ENCODE measurements around the gene C6orf89.
"Not testable (repeated sequence)": the region's sequence is repeated elsewhere in the genome, so short reads cannot be mapped to it uniquely, and the experiment has no call there.

Gene C6orf89

DNA sequence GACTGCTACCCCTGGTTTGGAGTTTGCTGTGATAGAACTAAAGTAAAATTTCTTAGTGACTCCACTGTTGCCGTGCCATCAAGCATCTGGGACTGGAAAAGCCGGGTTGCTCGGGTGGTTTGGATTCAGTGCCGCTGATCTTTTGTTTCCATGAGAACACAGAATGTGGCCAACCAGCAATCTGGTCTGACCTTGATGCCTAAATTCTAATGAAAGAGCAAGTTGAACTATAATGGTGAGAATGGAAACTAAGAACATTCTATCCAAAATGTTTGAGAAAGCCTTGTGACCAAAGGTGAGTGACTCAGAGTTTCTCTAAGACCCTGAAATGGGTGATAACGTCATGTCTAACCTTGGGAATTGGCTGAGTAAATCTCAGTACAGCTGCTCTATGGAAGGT, 58.9 kb downstream of the C6orf89 start:
- TF ChIP-seq, protein P1, sequence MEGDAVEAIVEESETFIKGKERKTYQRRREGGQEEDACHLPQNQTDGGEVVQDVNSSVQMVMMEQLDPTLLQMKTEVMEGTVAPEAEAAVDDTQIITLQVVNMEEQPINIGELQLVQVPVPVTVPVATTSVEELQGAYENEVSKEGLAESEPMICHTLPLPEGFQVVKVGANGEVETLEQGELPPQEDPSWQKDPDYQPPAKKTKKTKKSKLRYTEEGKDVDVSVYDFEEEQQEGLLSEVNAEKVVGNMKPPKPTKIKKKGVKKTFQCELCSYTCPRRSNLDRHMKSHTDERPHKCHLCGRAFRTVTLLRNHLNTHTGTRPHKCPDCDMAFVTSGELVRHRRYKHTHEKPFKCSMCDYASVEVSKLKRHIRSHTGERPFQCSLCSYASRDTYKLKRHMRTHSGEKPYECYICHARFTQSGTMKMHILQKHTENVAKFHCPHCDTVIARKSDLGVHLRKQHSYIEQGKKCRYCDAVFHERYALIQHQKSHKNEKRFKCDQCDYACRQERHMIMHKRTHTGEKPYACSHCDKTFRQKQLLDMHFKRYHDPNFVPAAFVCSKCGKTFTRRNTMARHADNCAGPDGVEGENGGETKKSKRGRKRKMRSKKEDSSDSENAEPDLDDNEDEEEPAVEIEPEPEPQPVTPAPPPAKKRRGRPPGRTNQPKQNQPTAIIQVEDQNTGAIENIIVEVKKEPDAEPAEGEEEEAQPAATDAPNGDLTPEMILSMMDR (conservative IDR thresholded peaks at IDR 0.05; ENCODE audit: low read length), result no peak
- DNase-seq (ENCODE audit: low read depth), result no peak
- H3K4me3 ChIP-seq (ENCODE audit: low read length), result no peak overlapping the region

DNA sequence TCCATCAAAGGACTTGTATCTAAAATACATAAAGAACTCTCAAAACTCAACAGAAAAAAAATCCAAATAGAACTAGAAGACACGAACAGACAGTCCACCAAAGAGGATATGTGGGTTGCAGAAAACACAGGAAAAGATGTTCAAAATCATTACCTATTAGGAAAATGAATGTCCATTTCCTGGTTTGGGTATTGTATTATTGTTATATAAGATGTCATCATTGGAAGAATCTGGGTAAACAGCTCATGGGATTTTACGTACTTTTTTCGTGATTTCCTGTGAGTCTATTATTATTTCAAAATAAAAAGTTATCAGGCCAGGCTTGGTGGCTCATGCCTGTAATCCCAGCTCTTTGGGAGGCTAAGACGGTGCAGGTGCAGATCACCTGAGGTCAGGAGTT, 59.5 kb downstream of the C6orf89 start:
- TF ChIP-seq, protein P1 (conservative IDR thresholded peaks at IDR 0.05; ENCODE audit: low read length), result no peak
- H3K4me3 ChIP-seq (ENCODE audit: low read length), result no peak overlapping the region
- DNase-seq (ENCODE audit: low read depth), result no peak

- no peak for DNase-seq (ENCODE audit: low read depth)
- TF ChIP-seq, protein P1 (conservative IDR thresholded peaks at IDR 0.05; ENCODE audit: low read length), result no peak
- H3K4me3 ChIP-seq (ENCODE audit: low read length), result no peak overlapping the region
Observed at GRCh38 chr6:36946526-36946925, 60.8 kb downstream of the C6orf89 start.

- no peak overlapping the region for H3K4me3 ChIP-seq (ENCODE audit: low read length)
- DNase-seq (ENCODE audit: low read depth), result no peak
- TF ChIP-seq, protein P1 (conservative IDR thresholded peaks at IDR 0.05; ENCODE audit: low read length), result no peak
Observed at GRCh38 chr6:36947570-36948351, 62.0 kb downstream of the C6orf89 start.

DNA sequence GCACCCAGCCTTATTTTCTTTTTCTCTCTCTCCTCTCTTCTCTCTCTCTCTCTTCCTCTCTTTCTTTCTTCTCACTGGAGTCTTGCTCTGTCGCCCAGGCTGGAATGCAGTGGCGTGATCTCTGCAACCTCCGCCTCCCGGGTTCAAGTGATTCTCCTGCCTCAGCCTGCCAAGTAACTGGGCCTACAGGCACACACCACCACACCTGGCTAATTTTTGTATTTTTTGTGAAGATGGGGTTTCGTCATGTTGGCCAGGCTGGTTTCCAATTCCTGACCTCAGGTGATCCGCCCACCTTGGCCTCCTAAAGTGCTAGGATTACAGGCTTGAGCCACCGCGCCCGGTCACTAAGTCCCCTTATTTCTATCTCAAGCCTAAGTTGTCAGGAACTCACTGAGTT, 63.3 kb downstream of the C6orf89 start:
- not testable (repeated sequence) for DNase-seq (ENCODE audit: low read depth); H3K4me3 ChIP-seq (ENCODE audit: low read length)

- DNase-seq (ENCODE audit: low read depth), result no peak
- TF ChIP-seq, protein P1 (conservative IDR thresholded peaks at IDR 0.05; ENCODE audit: low read length), result no peak
- no peak overlapping the region for H3K4me3 ChIP-seq (ENCODE audit: low read length)
Observed at GRCh38 chr6:36949636-36950035, 63.9 kb downstream of the C6orf89 start.

- DNase-seq (ENCODE audit: low read depth), result no peak
- H3K4me3 ChIP-seq (ENCODE audit: low read length), result no peak overlapping the region
Observed at GRCh38 chr6:36953931-36954261, 68.1 kb downstream of the C6orf89 start.

More at GRCh38 chr6:36953931-36954261, 68.1 kb downstream of the C6orf89 start:
- TF ChIP-seq, protein P1 (conservative IDR thresholded peaks at IDR 0.05; ENCODE audit: low read length), result no peak
